HG03064 (cell line): ENCODE results near the gene CARD6.
A peak's percentile ranks its signal among the peaks of the same experiment; 100 is the strongest.
"Not testable (repeated sequence)": the region's sequence is repeated elsewhere in the genome, so short reads cannot be mapped to it uniquely, and the experiment has no call there.

ENCODE experiments used
- ATAC-seq: cut with Tn5 transposase; IDR thresholded peaks from one replicate; pipeline ENCODE4 v1.9.1; 2021; ENCODE audit warnings: low read depth; ENCODE audit not compliant: unreplicated experiment

The CARD6 gene

DNA sequence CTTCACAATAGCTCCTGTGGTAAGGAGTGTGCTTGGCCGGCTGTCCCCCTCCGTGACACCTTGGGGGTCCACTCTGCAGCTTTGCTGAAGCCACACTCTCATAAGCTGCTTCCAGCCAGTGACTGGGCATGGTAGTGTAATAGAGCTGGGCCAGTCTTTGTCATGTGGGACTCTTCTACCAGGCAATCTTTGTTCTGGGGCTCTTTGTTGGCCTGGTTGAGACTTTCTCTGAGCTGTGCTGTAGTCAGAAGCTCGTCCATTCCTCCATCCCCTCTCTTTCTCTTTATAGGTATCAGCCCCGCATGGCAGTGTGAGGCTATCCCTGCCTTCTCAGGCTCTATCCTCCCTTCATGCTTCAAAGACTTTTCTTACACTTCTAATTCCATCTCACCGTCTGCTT is 25.7 kb downstream of the CARD6 start:
- no peak for ATAC-seq

DNA sequence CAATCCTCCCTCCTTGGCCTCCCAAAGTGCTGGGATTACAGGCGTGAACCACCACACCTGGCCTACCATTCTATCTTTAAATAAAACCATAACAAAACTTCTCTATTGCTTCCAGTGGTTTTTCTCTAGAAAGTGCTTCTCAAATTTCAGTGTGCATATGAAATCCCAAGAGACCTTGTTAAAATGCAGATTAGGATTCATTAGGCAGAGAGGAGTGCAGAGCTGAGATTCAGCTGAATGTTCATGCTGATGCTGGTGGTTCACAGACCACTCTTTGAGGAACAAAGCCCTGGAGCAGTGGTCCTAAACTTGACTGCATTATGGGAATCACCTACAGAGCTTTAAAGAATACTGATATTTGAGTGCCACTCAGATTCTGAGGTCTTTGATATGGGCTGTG is 28.2 kb downstream of the CARD6 start:
- ATAC-seq: no peak

DNA sequence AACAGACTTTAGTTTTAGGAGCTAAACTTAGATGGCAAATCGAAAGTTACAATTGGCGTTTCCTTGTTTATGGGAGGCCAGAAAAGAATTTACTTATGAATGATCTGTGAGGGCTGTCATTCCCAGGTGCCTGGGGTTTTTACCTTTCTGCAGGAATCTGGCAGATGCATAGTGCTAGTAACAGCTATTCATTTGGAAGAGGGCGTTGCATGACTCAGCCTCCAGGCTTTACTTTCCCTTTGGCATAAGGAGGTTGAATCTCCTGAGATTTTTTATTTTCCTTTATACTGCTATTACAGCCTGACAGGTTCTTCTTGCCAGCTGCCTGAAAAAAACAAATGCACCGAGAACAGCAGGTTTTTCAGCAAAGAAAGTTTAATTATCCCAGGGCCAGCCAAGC is 30.0 kb downstream of the CARD6 start:
- no peak for ATAC-seq

DNA sequence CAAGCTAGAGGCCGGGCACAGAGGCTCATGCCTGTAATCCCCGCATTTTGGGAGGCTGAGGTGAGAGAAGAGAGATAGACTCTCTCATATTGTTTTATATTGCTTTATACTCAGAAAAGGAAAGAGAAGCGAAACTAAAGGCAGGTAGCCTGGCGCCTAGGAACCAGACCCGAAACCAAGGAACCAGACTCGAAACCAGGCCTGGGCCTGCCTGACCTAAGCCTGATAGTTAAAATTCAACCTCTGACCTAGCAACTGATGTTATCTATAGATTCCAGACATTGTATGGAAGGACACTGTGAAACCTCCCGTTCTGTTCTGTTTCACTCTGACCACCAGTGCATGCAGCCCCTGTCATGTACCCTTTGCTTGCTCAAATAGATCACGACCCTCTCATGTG is 31.1 kb downstream of the CARD6 start:
- not testable (repeated sequence) for ATAC-seq

DNA sequence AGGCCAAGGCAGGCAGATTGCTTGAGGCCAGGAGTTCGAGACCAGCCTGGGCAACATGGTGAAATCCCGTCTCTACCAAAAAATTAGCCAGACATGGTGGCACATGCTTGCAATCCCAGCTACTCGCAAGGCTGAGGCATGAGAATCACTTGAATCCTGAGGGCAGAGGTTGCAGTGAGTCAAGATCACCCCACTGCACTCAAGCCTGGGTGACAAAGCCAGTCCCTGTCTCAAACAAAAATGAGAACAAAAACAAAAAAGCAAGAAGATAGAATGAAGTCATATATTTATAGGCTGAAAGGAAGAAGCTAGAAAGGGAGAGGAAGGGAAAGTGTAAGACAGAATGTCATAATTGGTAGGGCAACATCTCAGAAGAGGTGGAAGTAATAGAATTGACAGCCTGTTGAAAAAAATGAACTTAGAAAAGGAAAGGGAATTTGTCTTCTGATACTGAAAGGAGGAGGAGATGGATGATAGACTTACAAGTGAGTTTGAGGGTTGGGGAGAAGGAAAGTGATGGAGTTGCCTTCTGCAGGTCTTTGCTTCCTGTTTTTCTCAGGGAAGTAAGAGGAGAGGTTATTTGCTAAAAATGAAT is 32.2 kb downstream of the CARD6 start:
- ATAC-seq: no peak

DNA sequence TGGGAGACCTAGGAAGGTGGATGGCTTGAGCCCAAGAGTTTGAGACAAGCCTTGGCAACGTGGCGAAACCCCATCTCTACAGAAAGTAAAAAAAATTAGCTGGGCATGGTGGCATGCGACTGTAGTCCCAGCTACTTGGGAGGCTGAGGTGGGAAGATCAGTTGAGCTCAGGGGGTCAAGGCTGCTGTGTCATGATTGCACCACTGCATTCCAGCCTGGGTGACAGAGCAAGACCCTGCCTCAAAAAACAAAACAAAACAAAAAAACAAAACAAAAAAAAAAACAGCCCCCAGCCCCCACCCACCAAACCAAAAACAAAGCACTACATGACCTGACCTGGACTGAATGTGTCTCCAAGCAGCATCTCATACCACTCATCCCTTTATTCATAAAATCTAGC is 34.8 kb downstream of the CARD6 start:
- no peak for ATAC-seq

DNA sequence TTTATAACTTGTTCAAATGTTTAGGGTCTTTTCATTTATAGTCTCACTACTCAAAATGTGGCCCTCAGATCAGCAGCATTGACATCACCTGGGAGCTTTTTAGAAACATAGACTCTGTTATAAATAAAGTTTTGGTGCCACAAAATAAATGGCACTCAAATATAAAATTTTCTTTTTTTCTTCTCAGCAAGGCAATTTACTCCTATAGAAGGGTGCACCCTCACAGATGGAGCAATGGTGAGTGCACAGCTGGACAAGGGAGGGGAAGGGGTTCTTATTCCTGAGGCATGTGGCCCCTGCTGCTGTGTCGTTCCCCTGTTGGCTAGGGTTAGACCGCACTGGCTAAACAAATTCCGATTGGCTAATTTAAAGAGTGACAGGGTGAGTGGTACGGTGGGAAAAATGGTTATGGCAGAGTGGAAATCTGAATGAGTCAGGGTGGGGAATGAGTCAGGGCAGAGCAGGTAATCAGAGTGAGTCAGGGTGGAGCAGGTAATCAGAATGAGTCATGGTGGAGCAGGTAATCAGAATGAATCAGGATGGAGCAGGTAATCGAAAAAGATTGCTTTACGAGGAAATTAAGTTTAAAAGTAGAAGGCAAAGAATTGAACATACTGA is 36.3 kb downstream of the CARD6 start:
- ATAC-seq: no peak

DNA sequence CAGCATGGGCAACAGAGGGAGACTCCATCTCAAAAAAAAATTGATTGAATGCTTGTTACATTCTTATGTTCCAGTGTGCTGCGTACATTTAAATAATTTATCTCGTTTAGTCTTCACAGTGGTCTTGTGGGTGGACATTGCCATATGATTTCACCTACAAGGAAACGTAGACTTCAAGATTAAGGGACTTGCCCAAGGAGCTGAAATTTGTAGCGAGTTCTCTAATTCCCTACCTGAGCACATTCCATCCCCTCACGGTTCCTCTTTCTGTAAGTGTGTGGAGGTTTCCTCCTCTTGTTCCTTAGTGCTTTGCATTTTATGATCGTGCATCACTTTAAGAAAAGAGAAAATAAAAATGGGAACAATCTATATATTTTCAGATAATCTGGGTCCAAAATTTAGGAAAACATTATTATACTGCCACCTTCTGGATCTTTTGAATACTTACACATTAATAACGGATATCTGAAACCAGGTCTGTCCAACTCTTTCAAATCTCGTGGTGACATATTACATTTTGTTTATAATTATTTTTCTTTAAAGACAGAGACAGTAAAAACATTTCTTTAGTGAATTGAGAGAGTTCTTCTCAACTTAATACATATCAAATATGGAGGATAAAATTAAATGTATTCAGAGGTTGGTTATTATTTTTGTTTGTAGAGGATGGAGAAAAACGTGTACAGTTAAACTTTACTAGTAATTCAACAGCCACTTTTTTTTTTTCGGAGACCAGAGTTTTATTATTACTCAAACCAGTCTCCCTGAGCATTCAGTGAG is 38.2 kb downstream of the CARD6 start:
- ATAC-seq: no peak

DNA sequence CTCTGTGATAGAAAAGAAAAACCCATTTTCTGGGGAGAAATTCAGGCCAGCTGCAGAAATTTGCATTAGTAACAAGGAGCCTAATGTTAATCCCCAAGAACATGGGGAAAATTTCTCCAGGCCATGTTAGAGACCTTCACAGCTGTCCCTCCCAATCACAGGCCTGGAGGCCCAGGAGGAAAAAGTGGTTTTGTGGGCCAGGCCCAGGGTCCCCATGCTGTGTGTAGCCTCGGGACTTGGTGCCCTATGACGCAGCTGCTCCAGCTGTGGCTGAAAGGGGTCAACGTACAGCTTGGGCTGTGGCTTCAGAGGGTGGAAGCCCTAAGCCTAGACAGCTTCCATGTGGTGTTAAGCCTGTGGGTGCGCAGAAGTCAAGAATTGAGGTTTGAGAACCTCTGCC is 41.1 kb downstream of the CARD6 start:
- ATAC-seq: no peak

DNA sequence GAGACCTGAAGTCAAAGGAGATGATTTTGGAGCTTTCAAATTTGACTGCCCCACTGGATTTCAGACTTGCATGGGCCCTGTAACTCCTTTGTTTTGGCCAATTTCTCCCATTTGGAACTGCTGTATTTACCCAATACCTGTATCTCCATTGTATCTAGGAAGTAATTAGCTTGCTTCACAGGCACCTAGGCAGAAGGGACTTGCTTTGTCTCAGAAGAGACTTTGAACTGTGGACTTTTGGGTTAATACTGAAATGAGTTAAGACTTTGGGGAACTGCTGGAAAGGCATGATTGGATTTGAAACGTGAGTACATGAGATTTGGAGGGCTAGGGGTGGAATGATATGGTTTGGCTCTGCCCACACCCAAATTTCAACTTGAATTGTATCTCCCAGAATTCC is 41.9 kb downstream of the CARD6 start:
- not testable (repeated sequence) for ATAC-seq

DNA sequence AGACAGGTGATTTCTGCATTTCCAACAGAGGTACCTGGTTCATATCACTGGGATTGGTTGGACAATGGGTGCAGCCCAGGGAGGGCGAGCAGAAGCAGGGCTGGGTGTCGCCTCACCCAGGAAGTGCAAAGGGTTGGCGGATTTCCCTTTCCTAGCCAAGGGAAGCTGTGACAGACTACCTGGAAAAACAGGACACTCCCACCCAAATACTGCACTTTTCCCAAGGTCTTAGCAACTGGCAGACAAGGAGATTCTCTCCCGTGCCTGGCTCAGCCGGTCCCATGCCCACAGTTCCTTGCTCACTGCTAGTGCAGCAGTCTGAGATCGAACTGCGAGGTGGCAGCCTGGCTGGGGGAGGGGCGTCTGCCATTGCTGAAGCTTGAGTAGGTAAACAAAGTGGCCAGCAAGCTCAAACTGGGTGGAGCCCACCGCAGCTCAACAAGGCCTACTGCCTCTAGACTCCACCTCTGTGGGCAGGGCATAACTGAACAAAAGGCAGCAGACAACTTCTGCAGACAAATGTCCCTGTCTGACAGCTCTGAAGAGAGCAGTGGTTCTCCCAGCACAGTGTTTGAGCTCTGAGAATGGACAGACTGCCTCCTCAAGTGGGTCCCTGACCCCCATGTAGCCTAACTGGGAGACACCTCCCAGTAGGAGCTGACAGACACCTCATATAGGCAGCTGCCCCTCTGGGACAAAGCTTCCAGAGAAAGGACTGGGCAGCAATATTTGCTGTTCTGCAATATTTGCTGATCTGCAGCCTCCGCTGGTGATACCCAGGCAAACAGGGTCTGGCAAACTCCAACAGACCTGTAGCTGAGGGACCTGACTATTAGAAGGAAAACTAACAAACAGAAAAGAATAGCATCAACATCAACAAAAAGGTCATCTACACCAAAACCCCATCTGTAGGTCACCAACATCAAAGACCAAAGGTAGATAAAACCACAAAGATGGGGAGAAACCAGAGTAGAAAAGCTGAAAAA is 54.6 kb downstream of the CARD6 start:
- not testable (repeated sequence) for ATAC-seq

DNA sequence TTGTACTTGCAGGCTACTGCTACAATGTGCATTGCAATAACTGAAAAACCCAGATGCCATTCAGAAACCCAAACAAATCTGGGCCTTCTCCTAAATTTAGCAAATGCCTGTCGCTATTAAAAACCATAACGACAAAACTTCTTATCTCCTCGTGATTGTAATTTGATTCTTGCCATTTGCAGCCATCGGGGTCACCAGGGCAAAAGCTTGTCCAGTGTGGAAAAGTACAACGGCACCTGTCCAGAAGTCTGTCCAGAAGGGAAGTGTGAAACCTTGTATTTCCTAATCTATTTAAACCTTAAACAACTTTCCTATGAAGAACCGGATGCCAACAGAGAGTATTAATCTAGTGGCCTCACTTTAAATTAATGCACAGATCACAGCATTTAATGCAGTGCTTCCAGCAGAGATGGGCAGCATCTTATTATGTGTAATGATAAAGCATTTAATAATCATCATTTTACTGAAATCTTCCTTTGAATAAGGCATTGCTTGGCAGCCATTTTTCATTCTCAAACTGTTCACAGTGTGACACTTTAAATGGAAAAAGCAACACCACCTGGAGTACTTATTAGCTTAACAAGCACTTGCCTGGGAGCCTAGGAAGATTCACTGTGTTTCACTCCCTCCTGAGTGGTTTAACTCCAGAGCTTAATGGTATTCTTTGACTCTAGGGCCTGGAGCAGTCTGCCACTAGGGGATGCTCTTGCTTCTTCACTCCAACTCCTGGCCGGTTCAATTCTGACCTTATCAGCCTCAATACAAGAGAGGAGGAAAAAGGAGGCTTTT is 63.2 kb downstream of the CARD6 start:
- peak; percentile 89 for ATAC-seq

DNA sequence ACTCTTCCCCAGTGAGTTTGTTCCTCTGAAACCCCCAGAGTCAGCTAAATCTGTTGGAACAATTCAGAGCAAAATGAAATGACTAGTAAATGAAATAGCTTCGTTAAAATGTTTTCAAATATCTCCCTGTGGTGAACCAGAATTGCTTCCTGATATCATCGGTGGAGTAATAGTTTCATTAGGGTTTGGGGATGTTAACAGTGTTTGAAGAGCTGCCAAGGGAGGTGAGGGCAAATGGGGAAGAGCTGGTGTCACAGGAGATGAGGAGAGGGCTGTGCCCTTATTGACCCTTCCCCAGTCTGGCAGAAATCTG is 63.8 kb downstream of the CARD6 start:
- no peak for ATAC-seq

DNA sequence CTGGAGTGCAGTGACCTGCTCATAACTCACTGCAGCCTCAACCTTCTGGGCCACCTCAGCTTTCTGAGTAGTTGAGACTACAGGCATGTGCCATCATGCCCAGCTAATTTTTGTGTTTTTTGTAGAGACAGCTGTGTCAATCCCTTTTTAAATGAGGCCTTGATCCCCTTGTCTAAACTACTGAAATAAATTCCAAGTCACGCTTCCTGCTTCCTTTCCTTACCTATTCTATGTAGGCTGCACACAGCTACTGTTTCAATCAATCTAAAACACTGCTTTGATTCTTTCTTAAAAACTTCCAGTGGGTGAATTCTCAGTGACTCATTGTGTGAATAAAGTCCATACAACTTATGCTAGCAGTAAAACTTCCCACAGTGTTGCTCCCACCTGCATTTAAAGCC is 65.2 kb downstream of the CARD6 start:
- no peak for ATAC-seq

DNA sequence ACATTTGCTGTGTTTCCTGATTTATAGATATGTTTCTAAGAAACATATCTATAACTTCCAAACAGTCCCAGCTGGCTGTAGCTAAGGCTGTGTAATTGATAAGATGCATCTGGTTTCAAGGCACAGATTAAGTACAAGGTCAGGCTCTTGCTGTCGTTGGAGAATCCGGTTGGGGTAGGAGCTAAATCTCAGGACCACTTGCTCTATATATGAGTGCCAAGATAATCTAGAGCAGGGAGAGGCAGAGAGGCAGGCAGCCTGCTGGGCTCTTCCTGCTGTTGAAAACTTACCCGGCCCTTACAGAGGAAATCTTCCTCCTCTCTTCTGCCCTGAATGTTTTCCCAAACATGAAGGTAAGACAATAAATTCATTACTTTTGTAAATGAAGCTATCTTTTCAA is 68.1 kb downstream of the CARD6 start, which contains the start of gene C7:
Gene C7, plus strand, starts transcription at position 234 of the 400 bp plus-strand sequence. Its CDS starts 114 bp downstream, at position 348.
- no peak for ATAC-seq

DNA sequence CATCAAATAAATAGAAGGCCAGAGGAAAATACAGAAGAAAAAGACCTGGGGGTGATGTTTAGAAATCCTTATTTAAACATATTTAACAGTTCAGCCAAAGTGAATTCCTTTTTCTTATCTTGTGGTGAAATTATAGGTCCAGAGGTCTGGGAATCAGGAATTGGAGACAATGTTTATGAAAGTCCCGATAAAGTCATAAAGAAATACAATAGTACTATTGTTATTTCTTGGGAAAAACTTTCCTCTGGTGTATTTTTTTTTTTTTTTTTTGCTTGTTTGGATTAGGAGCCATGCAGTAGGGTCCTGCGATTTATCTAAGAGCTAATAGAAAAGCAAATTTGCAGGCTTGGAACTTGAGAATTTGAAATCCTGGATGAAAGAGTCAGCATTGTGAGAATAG is 68.6 kb downstream of the CARD6 start:
- no peak for ATAC-seq
